Measurements from ENCODE around the gene PPFIBP2.

The PPFIBP2 gene

DNA sequence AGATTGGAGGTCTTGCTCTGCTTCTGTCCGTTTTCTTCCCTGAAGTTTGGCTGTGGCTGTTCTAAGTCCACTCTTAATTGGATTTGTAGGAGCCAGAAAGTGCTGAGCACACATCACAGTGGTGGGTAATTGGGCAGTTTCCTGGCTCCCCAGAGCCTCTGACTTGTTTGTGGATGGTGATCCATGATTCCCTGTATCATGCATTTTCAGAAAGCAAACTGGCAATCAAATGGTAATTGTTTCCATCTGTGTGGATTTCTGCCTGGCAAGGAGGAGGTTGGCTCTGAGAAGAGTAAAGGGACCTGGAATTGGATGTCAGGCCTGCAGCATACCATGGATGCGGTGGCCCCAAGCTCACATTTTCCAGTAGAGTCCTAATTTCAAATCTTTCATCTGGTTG is 49.5 kb downstream of the PPFIBP2 start:
- no peak overlapping the region for H3K4me3 ChIP-seq (ENCODE audit: low read depth, low read length)
- TF ChIP-seq, protein P1, sequence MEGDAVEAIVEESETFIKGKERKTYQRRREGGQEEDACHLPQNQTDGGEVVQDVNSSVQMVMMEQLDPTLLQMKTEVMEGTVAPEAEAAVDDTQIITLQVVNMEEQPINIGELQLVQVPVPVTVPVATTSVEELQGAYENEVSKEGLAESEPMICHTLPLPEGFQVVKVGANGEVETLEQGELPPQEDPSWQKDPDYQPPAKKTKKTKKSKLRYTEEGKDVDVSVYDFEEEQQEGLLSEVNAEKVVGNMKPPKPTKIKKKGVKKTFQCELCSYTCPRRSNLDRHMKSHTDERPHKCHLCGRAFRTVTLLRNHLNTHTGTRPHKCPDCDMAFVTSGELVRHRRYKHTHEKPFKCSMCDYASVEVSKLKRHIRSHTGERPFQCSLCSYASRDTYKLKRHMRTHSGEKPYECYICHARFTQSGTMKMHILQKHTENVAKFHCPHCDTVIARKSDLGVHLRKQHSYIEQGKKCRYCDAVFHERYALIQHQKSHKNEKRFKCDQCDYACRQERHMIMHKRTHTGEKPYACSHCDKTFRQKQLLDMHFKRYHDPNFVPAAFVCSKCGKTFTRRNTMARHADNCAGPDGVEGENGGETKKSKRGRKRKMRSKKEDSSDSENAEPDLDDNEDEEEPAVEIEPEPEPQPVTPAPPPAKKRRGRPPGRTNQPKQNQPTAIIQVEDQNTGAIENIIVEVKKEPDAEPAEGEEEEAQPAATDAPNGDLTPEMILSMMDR (IDR thresholded peaks at IDR 0.05; ENCODE audit: low read depth, low read length) = no peak

DNA sequence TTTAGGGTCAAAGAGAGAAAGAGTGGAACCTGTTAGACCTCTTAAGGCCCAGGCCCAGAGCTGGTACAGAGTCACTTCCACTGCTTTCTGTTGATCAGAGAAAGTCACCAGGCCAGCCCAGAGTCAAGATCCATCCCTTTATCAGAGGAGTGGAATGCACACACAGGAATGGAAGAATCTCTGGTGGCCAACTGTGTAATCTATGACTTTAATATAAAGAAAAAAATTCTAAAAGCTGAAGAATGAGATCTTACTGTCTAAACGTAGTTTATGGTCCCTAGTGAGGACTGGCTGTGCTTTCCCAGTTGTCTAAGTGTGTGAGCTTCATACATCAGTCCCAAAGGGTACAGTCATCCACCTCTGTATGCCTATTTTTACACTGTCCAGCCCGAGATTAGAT is 51.0 kb downstream of the PPFIBP2 start:
- H3K4me3 ChIP-seq (ENCODE audit: low read depth, low read length) = no peak overlapping the region
- TF ChIP-seq, protein P1 (IDR thresholded peaks at IDR 0.05; ENCODE audit: low read depth, low read length) = no peak

DNA sequence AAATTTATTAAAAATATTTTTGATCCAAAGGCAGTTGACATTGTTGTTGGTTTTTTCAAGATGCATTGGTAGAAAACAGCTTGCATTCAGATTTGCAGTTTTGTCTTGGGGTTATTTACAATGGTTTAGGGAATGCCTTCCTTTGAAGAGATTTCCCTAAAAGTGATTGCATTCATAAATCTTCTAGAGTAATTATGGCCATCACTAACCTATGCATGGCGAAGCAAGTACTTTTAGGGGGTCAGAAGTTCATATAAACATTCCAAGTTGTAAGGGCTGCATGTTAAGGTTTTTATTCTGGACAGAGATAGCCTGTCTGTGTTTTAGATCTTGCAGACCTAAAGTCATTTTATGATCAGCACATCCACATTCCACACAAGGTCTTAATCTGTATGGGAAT is 53.5 kb downstream of the PPFIBP2 start:
- TF ChIP-seq, protein P1 (IDR thresholded peaks at IDR 0.05; ENCODE audit: low read depth, low read length) = no peak
- no peak overlapping the region for H3K4me3 ChIP-seq (ENCODE audit: low read depth, low read length)

DNA sequence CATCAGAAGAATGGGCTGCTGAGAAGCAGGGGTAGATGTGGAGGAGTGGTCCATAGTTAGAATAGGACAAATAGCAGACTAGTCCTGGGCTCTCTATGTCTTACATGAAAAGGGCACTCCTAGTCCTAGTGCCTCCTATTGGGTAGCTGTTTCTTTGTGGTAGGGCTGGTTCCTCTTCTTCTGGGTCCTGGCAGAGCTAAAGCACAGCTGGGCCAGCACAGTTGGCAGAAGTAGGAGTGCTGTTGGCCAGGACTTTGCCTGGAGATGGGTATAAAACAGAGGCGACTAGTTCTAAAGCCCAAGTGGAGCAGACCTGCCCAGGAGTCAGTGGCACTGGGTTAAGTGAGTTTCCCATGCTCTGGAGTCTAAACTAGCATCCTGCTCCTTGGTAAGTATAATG is 55.2 kb downstream of the PPFIBP2 start:
- no peak overlapping the region for H3K4me3 ChIP-seq (ENCODE audit: low read depth, low read length)
- TF ChIP-seq, protein P1 (IDR thresholded peaks at IDR 0.05; ENCODE audit: low read depth, low read length) = no peak

DNA sequence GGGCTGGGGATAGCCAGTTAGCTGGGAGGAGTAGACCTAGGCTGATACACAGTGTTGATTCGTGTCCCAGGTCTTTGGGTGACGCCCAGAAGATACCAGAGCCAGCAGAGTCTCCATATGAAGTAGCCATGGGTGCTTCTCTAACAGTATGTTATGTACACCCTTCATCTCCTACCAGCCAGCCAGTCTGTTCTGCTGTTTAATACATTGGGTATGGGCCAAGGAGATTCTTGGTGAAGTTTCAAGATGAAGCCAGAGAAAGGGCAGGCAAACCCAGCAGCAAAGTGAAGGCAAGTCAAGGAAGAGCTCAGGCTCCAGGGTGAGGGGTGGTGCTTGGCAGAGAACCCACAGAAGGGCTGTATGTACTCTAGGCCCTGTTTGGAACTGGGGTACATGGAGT is 56.4 kb downstream of the PPFIBP2 start:
- TF ChIP-seq, protein P1 (IDR thresholded peaks at IDR 0.05; ENCODE audit: low read depth, low read length) = no peak
- no peak overlapping the region for H3K4me3 ChIP-seq (ENCODE audit: low read depth, low read length)

DNA sequence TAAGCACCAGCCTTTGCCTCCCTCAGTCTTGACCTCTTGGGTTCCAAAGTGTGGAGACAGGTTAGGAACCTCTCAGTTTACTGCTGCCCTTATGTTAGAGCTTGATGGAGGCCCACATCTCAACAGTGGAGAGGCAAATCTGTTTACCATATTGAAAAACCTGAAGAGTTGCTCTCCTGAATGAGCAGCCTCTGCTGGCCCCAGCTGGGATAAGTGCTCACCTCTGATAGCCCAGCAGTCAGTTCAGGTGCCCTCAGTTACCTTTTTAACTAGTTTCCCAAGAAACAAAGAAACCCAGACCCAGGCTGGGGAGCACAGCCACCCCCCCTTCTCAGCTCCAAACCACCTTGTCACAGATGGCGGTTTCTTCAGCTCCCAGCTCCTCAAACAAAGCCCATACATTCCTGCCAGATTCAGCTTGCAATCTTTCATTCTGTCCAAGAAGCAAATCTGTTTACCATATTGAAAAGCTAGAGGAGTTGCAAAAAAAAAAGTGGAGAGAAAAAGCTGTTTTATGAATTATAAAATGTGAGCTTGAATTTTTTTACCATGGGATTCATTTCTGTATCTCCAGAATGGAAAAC is 57.2 kb downstream of the PPFIBP2 start:
- TF ChIP-seq, protein P1 (IDR thresholded peaks at IDR 0.05; ENCODE audit: low read depth, low read length) = no peak
- no peak overlapping the region for H3K4me3 ChIP-seq (ENCODE audit: low read depth, low read length)

DNA sequence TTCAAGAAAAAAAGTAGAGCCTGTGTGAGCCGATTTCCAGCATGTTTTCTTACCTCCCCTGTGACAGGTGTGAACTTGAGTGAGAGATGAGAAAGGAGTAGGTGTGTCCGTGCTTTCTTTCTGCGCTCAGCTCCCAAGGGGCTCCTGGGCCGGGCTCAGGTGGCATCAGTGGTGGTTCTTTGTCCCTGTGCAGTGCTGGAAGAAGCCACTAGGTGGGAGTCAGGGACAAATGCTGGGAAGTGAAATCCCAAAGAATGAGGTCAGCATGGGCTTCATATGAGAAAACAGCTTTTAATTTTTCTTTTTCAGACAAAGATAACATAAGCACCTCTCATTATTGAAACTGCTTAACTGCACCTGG is 57.8 kb downstream of the PPFIBP2 start:
- H3K4me3 ChIP-seq (ENCODE audit: low read depth, low read length) = no peak overlapping the region
- TF ChIP-seq, protein P1 (IDR thresholded peaks at IDR 0.05; ENCODE audit: low read depth, low read length) = peak; percentile 95

Measured in WI38 (cell line).